Central memory CD8-positive, alpha-beta T cell (primary cell): ENCODE data around the gene SBF2.
"Not testable (repeated sequence)": the region's sequence is repeated elsewhere in the genome, so short reads cannot be mapped to it uniquely, and the experiment has no call there.

Source experiments
- ATAC-seq: fragments of 150-1000 bp; cut with Tn5 transposase; replicated peaks from 2 replicates; pipeline ENCODE4 v1.10.0; 2022; ENCODE audit warnings: mild to moderate bottlenecking, moderate FRiP score, moderate number of reproducible peaks; ENCODE audit not compliant: poor library complexity, severe bottlenecking; ENCODE audit errors: extremely low read depth
- DNase-seq, 2 donors: peaks; one replicate each; pipeline ENCODE4 v3.0.0; 2021; ENCODE audit warnings: low spot score in 2 of 2
- H3K27ac Mint-ChIP-seq: one replicate; pipeline ENCODE4 v1.8.0; 2022; ENCODE audit warnings: low read depth, mild to moderate bottlenecking, moderate library complexity, mixed read lengths
- H3K27me3 Mint-ChIP-seq: one replicate; pipeline ENCODE4 v1.8.0; 2022; ENCODE audit warnings: mixed read lengths
- H3K36me3 Mint-ChIP-seq: one replicate; pipeline ENCODE4 v1.8.0; 2022; ENCODE audit warnings: mild to moderate bottlenecking, moderate library complexity, mixed read lengths; ENCODE audit not compliant: insufficient read depth
- H3K4me1 Mint-ChIP-seq: one replicate; pipeline ENCODE4 v1.8.0; 2022; ENCODE audit warnings: mixed read lengths
- H3K4me3 Mint-ChIP-seq: one replicate; pipeline ENCODE4 v1.8.0; 2022; ENCODE audit warnings: mild to moderate bottlenecking, moderate library complexity, mixed read lengths
- H3K9me3 Mint-ChIP-seq: one replicate; pipeline ENCODE4 v1.8.0; 2022; ENCODE audit warnings: mixed read lengths

SBF2 gene

DNA sequence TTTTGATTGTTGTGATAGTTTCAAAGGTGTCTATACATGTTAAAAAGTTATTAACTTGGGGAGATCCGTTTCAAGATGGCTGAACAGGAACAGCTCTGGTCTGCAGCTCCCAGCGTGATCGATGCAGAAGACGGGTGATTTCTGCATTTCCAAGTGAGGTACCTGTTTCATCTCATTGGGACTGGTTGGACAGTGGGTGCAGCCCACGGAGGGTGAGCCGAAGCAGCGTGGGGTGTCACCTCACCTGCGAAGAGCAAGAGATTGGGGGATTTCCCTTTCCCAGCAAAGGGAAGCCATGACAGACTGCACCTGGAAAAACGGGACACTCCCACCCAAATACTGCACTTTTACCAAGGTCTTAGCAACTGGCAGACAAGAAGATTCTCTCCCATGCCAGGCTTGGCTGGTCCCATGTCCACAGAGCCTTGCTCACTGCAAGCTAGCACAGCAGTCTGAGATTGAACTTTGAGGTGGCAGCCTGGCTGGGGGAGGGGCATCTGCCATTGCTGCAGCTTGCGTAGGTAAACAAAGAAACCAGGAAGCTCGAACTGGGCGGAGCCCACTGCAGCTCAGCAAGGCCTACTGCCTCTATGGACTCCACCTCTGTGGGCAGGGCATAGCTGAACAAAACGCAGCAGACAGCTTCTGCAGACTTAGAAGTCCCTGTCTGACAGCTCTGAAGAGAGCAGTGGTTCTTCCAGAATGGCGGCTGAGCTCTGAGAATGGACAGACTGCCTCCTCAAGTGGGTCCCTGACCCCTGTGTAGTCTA lies 363.3 kb downstream of the SBF2 start:
- not testable (repeated sequence) for DNase-seq, H3K27me3 Mint-ChIP-seq, H3K4me3 Mint-ChIP-seq, H3K4me1 Mint-ChIP-seq, H3K36me3 Mint-ChIP-seq, ATAC-seq, H3K27ac Mint-ChIP-seq, H3K9me3 Mint-ChIP-seq

DNA sequence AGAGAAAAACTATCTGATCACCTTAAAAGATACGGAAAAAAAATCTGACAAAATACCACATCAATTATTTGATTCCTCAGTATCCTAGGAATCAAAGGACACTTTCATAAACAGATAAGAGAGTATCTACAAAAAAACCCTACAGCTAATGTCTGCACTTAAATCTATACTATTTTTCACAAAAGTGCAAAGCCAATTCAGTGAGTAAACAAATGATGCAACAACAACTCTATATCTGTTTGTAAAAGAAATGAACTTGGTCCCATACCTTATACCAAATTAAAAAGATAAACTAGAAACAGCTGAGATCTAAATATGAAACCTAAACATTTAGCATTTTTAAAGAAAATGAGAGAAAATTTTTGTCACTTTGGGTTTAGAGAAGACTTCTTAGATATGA lies 366.3 kb downstream of the SBF2 start:
- Mint-ChIP-seq H3K27me3 (no peaks in the 10 kb centered on the region), H3K9me3 (peaks cover 5% of the 10 kb centered on the region), H3K36me3 (peaks cover 1% of the 10 kb centered on the region), H3K4me3 (no peak overlapping the region), H3K27ac (no peak overlapping the region), H3K4me1 (no peaks in the 10 kb centered on the region)
- no peak for DNase-seq
- ATAC-seq = no peak

DNA sequence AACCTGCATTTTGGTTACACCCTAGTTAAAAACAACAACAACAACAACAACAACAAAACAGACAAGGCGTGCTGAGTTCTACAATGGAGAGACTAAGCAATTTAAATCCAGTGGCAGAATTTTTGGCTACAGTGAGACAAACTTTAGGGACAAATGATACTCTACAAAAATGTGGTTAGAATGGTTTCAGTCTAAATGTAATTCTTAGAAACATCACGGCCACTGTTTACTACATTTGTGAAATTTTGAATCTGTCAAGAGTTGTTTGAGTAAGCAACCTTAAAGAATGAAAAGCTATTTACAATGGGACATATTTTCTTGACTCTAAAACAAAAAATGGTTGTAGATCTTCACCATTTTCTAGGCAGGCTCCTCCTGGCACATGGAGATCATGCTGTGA lies 370.7 kb downstream of the SBF2 start:
- ATAC-seq (no peak), DNase-seq (no peak)
- H3K4me3 Mint-ChIP-seq = no peak overlapping the region
- H3K27me3 Mint-ChIP-seq = no peaks in the 10 kb centered on the region
- H3K9me3 Mint-ChIP-seq = no peaks in the 10 kb centered on the region
- H3K4me1 Mint-ChIP-seq = no peaks in the 10 kb centered on the region
- H3K27ac Mint-ChIP-seq = no peak overlapping the region
- no peaks in the 10 kb centered on the region for H3K36me3 Mint-ChIP-seq

DNA sequence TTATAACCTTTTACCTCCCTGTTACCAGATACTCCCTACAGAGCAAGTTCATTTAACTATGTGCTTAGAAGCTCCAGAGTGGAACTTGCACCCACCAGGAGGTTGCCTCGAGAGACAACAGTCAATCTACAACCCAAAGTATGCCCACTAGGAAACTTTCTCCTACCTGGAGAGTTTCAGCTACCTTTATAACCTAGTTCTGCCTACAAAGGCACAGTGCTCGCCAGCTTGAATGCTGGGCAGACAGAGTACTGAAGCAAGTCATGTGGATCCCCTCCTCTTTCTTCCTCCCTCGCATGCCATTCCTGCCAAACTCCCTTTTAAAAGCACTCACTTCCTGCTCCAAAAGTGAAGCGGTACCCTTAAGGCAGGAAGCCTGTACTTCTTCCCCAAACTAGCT lies 371.2 kb downstream of the SBF2 start:
- H3K9me3 Mint-ChIP-seq = no peaks in the 10 kb centered on the region
- no peak overlapping the region for H3K27ac Mint-ChIP-seq
- no peak for ATAC-seq
- H3K36me3 Mint-ChIP-seq = no peaks in the 10 kb centered on the region
- H3K4me1 Mint-ChIP-seq = no peaks in the 10 kb centered on the region
- H3K4me3 Mint-ChIP-seq = no peak overlapping the region
- H3K27me3 Mint-ChIP-seq = no peaks in the 10 kb centered on the region
- DNase-seq = no peak

DNA sequence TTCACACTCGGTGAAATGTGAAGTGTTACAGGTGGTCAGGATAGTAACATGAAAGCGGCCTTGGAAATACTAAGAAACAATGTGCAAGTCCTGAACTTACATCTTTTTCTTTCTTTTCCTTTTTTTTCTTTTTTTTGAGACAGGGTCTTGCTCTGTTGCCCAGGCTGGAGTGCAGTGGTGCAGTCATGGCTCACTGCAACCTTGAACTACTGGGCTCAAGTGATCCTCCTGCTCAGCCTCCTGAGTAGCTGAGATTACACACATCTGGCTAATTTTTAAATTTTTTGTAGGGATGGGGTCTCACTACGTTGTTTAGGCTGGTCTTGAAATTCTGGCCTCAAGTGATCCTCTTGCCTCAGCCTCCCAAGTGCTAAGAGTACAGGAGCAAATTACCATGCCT lies 377.5 kb downstream of the SBF2 start:
- H3K4me3 Mint-ChIP-seq = no peak overlapping the region
- DNase-seq (no peak), ATAC-seq (no peak)
- H3K9me3 Mint-ChIP-seq = no peaks in the 10 kb centered on the region
- H3K27ac Mint-ChIP-seq = no peak overlapping the region
- H3K36me3 Mint-ChIP-seq = no peaks in the 10 kb centered on the region
- no peaks in the 10 kb centered on the region for H3K4me1 Mint-ChIP-seq
- no peaks in the 10 kb centered on the region for H3K27me3 Mint-ChIP-seq

DNA sequence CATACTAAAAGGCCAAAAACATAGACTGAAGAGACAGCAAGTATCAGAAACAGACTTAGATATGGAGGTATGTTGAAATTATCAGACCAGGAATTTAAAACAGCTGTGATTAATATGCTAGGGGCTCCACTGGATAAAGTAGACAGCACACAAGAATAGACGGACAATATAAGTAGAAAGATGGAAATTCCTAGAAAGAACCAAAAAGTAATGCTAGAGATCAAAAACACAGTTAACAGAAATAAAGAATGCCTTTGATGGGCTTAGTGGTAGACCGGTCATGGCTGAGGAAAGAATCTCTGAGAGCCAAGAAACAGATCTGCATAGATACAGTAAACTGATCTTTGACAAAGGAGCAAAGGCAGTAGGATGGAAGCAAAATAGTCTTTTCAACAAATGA lies 380.0 kb downstream of the SBF2 start:
- DNase-seq (no peak), ATAC-seq (no peak)
- Mint-ChIP-seq H3K27ac (no peak overlapping the region), H3K36me3 (no peaks in the 10 kb centered on the region), H3K9me3 (no peaks in the 10 kb centered on the region), H3K27me3 (no peaks in the 10 kb centered on the region), H3K4me1 (no peaks in the 10 kb centered on the region), H3K4me3 (no peak overlapping the region)

DNA sequence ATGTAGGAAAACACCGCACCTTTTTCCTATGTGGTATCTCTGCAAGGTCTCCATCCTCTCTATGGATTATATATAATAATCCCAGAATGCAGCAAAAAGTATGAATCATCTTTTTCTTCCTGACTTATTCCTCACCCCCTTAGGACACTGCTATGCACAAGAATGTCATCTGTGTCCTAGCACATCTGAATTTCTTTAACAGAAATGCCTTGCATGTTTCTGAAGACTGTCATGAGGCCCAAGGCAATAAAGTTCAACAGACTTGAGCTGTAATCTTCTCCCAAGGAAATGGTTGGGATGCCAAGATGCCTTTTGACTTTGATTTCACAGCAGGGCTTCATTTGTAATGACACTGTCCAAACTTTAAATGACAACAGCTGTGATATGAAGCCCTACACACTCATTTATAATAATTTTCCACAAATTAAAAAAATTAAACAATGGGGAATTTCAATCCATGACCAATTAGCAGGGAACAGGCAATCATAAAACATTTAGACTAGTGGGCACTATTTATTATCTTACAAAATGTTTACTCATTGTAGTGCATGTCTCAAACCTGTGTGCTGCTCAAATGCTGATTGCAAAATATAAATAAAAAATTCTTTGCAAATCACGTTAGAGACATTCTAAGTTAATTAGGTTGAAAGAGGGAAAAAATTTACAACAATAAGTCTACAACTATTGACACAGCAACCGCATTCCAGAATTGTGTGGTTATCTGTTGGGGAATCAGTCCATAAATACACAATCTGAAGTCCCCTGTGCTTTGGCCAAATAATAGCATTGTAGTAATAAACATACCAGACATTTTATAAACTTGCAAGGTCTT lies 387.8 kb downstream of the SBF2 start:
- ATAC-seq (no peak), DNase-seq (no peak)
- no peaks in the 10 kb centered on the region for H3K9me3 Mint-ChIP-seq
- H3K36me3 Mint-ChIP-seq = peaks cover 2% of the 10 kb centered on the region
- H3K4me1 Mint-ChIP-seq = no peaks in the 10 kb centered on the region
- no peak overlapping the region for H3K27ac Mint-ChIP-seq
- H3K27me3 Mint-ChIP-seq = no peaks in the 10 kb centered on the region
- H3K4me3 Mint-ChIP-seq = no peak overlapping the region

DNA sequence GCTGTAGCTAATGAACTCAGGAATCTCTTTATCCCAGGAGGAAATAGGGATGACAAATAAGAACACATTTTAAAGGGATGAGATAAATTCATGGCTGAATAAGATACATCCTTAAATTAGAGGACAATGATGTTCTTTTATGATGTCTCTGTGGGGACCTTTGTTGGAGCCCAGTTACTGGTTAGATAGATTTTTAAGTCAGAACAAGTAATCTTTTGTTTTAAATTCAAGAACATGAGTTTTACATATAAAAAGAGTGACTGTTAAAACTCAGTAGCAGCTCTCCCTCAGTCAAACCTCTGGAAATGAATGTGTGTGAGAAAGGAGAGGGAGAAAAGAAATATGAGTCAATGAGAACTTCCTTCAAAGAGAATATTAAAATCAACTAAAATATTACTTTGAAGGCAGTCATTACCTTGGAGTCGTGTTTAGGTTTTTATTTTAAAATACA lies 388.5 kb downstream of the SBF2 start:
- Mint-ChIP-seq H3K27ac (no peak overlapping the region), H3K4me3 (no peak overlapping the region), H3K4me1 (no peaks in the 10 kb centered on the region), H3K9me3 (no peaks in the 10 kb centered on the region), H3K27me3 (no peaks in the 10 kb centered on the region), H3K36me3 (peaks cover 2% of the 10 kb centered on the region)
- DNase-seq (no peak), ATAC-seq (no peak)

DNA sequence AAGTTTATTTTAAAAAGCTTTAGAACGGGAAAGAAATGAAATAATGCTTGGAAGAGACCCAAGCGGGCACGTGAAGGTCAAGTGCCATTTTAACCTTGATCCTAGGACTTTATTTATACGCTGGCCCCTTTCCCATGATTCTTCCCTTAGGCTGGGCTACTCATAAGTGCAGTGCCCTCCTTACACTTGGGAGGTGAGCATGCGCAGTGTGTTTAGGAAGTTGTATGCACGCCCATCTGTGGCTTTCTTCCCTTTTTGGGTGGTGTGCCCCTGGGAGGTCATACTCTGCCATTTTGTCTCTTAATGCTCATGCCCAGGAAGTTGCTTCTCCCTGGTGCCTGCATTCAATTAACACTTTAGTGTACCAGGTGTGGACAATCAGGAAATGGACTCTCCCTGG lies 390.4 kb downstream of the SBF2 start:
- Mint-ChIP-seq H3K4me1 (no peaks in the 10 kb centered on the region), H3K36me3 (peaks cover 4% of the 10 kb centered on the region), H3K27me3 (no peaks in the 10 kb centered on the region), H3K27ac (no peak overlapping the region), H3K4me3 (no peak overlapping the region), H3K9me3 (no peaks in the 10 kb centered on the region)
- ATAC-seq (no peak), DNase-seq (no peak)

DNA sequence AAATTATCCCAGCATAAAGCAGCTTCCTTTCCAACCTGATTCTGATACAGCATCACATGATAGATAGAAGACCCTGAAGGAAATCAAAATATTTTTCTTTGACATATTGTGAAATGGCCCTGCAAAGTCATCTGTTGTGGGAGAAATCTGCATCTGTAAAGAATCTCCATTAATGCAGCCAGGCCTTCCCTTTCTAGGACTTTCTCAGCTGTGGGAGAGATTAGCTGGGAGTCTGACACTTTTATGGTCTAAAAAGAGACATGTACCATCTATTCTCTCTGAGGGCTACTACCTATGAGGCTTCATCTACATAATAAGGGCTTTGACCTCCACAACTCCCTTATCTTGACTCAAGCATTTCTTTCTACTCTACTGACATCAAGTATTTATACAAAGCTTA lies 392.1 kb downstream of the SBF2 start:
- Mint-ChIP-seq H3K9me3 (no peaks in the 10 kb centered on the region), H3K36me3 (peaks cover 4% of the 10 kb centered on the region), H3K4me1 (no peaks in the 10 kb centered on the region), H3K27me3 (no peaks in the 10 kb centered on the region), H3K27ac (no peak overlapping the region), H3K4me3 (no peak overlapping the region)
- DNase-seq = no peak
- ATAC-seq = no peak

DNA sequence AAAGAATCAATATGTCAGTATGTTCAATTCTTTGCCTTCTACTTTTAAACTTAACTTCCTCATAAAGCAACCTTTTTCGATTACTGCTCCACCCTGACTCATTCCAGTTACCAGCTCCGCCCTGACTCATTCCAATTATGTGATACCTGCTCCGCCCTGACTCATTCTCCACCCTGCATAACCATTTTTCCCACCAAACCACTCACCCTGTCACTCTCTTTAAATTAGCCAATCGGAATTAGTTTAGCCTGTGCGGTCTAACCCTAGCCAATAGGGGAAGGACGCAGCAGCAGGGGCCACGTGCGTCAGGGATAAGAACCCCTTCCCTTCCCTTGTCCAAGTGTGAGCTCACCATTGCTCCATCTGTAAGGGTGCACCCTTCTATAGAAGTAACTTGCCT lies 393.8 kb downstream of the SBF2 start:
- DNase-seq, H3K4me3 Mint-ChIP-seq, H3K27me3 Mint-ChIP-seq, ATAC-seq, H3K36me3 Mint-ChIP-seq, H3K27ac Mint-ChIP-seq, H3K9me3 Mint-ChIP-seq, H3K4me1 Mint-ChIP-seq: not testable (repeated sequence)

DNA sequence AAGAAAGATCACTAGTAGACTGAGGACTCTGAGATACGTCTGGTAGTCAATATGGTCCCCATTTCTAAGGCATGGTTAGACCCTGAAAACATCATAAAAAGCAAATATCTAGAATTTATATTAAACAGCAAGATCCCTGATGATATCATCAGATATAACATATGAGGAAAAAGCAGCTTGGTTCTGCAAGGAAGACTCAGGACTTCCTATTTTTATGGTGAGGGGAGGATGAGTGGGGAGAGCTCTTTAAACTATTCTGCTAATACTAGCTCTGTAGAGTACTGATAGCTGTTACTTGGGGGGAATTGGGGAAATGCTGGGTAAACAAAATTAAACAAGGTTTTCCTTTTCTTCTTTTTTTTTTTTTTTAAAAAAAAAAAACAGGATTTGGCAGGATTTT lies 394.3 kb downstream of the SBF2 start:
- Mint-ChIP-seq H3K4me3 (no peak overlapping the region), H3K36me3 (peaks cover 4% of the 10 kb centered on the region), H3K27ac (no peak overlapping the region), H3K9me3 (no peaks in the 10 kb centered on the region), H3K27me3 (no peaks in the 10 kb centered on the region), H3K4me1 (no peaks in the 10 kb centered on the region)
- DNase-seq = no peak
- ATAC-seq = no peak

DNA sequence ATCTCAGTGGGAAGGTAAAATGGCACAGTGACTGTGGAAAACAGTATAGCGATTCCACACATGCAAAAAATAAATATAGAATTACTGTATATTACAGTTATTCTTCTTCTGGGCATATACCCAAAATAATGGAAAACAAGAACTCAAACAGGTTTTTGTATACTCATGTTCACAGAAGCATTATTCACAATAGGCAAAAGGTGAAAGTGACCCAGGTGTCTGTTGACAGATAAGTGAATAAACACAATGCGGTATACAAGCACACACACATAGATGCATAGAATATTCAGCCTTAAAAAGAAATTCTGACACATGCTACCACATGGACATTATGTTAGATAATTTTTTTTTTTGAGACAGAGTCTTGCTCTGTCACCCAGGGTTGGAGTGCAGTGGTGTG lies 397.1 kb downstream of the SBF2 start:
- Mint-ChIP-seq H3K9me3 (no peaks in the 10 kb centered on the region), H3K4me3 (no peak overlapping the region), H3K27ac (no peak overlapping the region), H3K4me1 (no peaks in the 10 kb centered on the region), H3K36me3 (peaks cover 5% of the 10 kb centered on the region), H3K27me3 (no peaks in the 10 kb centered on the region)
- no peak for ATAC-seq
- no peak for DNase-seq
